ENCODE results near the gene CHMP2A. TPM values are rescaled to one million over a fixed set of nuclear protein-coding genes. Genes with fewer than 3 reads are reported as not detected.

CHMP2A gene
- total and polyA plus RNA-seq, 2 of the 13 experiments (the other 11 are each of a cell fraction or from before 2014, with no cell fraction given), result 49.7 to 55.0 TPM

- TF ChIP-seq SETDB1 (CRISPR knock-in tag; IDR thresholded peaks at IDR 0.05; ENCODE audit: borderline replicate concordance) (no peak), HINFP (CRISPR knock-in tag; IDR thresholded peaks at IDR 0.05; ENCODE audit: low read depth) (no peak), ZNF589 (CRISPR knock-in tag; conservative IDR thresholded peaks at IDR 0.05) (no peak), ATF5 (CRISPR knock-in tag; IDR thresholded peaks at IDR 0.05; ENCODE audit: low read depth) (no peak), CENPBD1 (CRISPR knock-in tag; IDR thresholded peaks at IDR 0.05; ENCODE audit: borderline replicate concordance, low read depth) (no peak), FOSL1 (CRISPR knock-in tag; IDR thresholded peaks at IDR 0.05; ENCODE audit: borderline replicate concordance) (no peak), SIX4 (CRISPR knock-in tag; IDR thresholded peaks at IDR 0.05) (no peak), ZNF281 (CRISPR knock-in tag; IDR thresholded peaks at IDR 0.05; ENCODE audit: borderline replicate concordance) (no peak), ARID4A (CRISPR knock-in tag; IDR thresholded peaks at IDR 0.05; ENCODE audit: borderline replicate concordance) (peak; percentile 39), SIX1 (CRISPR knock-in tag; IDR thresholded peaks at IDR 0.05; ENCODE audit: borderline replicate concordance) (no peak), DZIP1 (CRISPR knock-in tag; IDR thresholded peaks at IDR 0.05) (no peak), ZNF740 (CRISPR knock-in tag; IDR thresholded peaks at IDR 0.05) (no peak), RFX5 (IDR thresholded peaks at IDR 0.05; ENCODE audit: low read depth, low read length) (no peak), MTF1 (CRISPR knock-in tag; IDR thresholded peaks at IDR 0.05) (no peak), HNF4A (CRISPR knock-in tag; IDR thresholded peaks at IDR 0.05) (no peak), XRCC5 (optimal IDR thresholded peaks at IDR 0.05; ENCODE audit: low read length) (peak; percentile 6)
Measured at GRCh38 chr19:58573658-58574164, 18.8 kb upstream of the CHMP2A start (continued).
